Measurements from ENCODE around the gene NCK2. TPM values are rescaled to one million over a fixed set of nuclear protein-coding genes. Genes with fewer than 3 reads are reported as not detected.
"Not testable (repeated sequence)": the region's sequence is repeated elsewhere in the genome, so short reads cannot be mapped to it uniquely, and the experiment has no call there.

NCK2 gene
- total and polyA plus RNA-seq, 2 donors from 2014 or later = 22.8 to 52.9 TPM

DNA sequence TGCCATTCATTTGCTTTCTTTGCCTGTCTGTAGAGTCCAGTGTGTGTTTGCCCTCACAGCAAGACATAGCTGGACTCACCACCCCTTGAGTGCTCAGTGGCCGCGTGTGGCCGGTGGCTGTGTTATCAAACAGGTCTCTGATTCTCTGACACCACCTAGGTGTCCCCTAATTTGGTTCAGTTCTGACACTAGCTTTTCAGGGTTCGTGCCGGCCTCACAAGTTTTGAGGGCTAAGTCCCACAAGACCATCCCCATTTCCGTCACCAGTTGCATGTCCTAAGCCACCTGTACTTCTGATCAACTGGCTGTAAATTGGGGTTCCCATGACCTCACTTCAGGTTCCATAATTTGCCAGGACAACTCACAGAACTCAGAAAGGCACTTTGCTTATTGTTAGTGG, 23.5 kb downstream of the NCK2 start:
- no peak overlapping the region for H3K27ac ChIP-seq (ENCODE audit: low read depth in 2 of 2, low read length in 2 of 2)
- intact Hi-C loops (cut with DNase I) = no loop called here
- no peaks in the 10 kb centered on the region for H3K27me3 ChIP-seq (ENCODE audit: control insufficient read depth, insufficient read depth, low read length)
- peaks cover 6 to 20% (median 9%) of the 10 kb centered on the region in 3 donors for H3K4me1 ChIP-seq (ENCODE audit: control insufficient read depth in 2 of 3, insufficient read depth in 2 of 3, low read depth in 1 of 3, low read length in 3 of 3)
- H3K36me3 ChIP-seq (ENCODE audit: control insufficient read depth in 2 of 3, insufficient read depth in 3 of 3, low read length in 3 of 3) = no peaks in the 10 kb centered on the region
- TF ChIP-seq, protein P1, sequence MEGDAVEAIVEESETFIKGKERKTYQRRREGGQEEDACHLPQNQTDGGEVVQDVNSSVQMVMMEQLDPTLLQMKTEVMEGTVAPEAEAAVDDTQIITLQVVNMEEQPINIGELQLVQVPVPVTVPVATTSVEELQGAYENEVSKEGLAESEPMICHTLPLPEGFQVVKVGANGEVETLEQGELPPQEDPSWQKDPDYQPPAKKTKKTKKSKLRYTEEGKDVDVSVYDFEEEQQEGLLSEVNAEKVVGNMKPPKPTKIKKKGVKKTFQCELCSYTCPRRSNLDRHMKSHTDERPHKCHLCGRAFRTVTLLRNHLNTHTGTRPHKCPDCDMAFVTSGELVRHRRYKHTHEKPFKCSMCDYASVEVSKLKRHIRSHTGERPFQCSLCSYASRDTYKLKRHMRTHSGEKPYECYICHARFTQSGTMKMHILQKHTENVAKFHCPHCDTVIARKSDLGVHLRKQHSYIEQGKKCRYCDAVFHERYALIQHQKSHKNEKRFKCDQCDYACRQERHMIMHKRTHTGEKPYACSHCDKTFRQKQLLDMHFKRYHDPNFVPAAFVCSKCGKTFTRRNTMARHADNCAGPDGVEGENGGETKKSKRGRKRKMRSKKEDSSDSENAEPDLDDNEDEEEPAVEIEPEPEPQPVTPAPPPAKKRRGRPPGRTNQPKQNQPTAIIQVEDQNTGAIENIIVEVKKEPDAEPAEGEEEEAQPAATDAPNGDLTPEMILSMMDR (IDR thresholded peaks at IDR 0.05; ENCODE audit: borderline replicate concordance, extremely low read depth, insufficient read depth) = no peak
- no peaks in the 10 kb centered on the region for H3K9me3 ChIP-seq (ENCODE audit: control insufficient read depth in 2 of 3, insufficient read depth in 1 of 3, low read length in 3 of 3)
- H3K9ac ChIP-seq (ENCODE audit: low read length in 3 of 3) = no peak overlapping the region
- FAIRE-seq (no peak), DNase-seq (no peak)
- no peak overlapping the region for H3K4me3 ChIP-seq (ENCODE audit: low read length in 3 of 3)

DNA sequence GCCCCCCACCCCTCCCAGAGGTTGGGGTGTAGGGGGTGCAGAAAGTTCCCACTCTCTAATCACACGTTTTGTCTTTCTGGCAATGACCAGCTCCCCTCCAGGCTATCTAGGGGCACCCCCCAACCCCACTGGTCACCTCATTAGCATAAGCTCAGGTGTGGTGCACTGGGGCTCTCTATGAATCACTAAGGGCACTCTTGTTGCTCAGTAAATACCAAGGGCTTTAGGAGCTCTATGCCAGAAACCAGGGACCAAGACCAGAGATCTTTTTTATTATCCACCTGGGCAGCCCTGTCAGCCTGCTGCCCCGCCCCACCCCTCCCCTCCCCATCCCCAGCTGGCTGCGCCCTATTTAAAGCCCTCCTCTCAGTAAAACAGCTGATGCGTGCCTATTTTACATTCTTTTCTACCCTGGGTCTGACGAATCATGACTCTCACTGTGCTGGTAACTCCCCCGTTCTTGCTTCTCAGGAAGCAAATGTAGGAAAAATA, 24.3 kb downstream of the NCK2 start:
- intact Hi-C loops (cut with DNase I) = no loop called here
- no peaks in the 10 kb centered on the region for H3K27me3 ChIP-seq (ENCODE audit: control insufficient read depth, insufficient read depth, low read length)
- H3K4me1 ChIP-seq (ENCODE audit: control insufficient read depth in 2 of 3, insufficient read depth in 2 of 3, low read depth in 1 of 3, low read length in 3 of 3) = peaks cover 6 to 17% (median 7%) of the 10 kb centered on the region in 3 donors
- peak in 4 of 5 donors; percentile 55 to 80 (median 66) for DNase-seq
- H3K36me3 ChIP-seq (ENCODE audit: control insufficient read depth in 2 of 3, insufficient read depth in 3 of 3, low read length in 3 of 3) = no peaks in the 10 kb centered on the region
- TF ChIP-seq, protein P1 (IDR thresholded peaks at IDR 0.05; ENCODE audit: borderline replicate concordance, extremely low read depth, insufficient read depth) = no peak
- no peak overlapping the region for H3K4me3 ChIP-seq (ENCODE audit: low read length in 3 of 3)
- H3K9me3 ChIP-seq (ENCODE audit: control insufficient read depth in 2 of 3, insufficient read depth in 1 of 3, low read length in 3 of 3) = no peaks in the 10 kb centered on the region
- FAIRE-seq = no peak
- H3K9ac ChIP-seq (ENCODE audit: low read length in 3 of 3) = no peak overlapping the region
- H3K27ac ChIP-seq (ENCODE audit: low read depth in 2 of 2, low read length in 2 of 2) = peak overlapping the region; percentile 56 to 58

DNA sequence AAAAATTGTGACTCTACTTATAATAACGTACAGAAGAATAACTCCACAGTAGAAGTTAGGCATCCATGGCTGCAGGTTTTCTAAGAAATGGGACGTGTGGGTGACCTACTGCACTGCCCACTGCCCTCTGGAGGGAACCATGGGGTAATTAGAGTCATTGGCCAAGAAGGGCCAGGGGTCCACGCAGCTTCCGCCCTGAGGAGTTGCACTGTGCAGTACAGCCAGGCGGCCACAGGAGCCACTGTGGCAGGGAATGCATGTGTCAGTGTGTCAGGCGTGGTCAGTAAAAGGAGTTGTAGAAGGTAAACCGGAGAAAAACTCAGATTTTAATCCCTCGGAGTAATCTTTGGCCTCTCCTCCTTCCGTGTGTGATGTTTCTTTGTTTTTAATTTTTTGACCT, 24.8 kb downstream of the NCK2 start:
- FAIRE-seq (no peak), DNase-seq (peak in 1 of 5 donors; percentile 45)
- TF ChIP-seq, protein P1 (IDR thresholded peaks at IDR 0.05; ENCODE audit: borderline replicate concordance, extremely low read depth, insufficient read depth) = peak; percentile 30
- peak overlapping the region; percentile 56 to 58 for H3K27ac ChIP-seq (ENCODE audit: low read depth in 2 of 2, low read length in 2 of 2)
- H3K27me3 ChIP-seq (ENCODE audit: control insufficient read depth, insufficient read depth, low read length) = no peaks in the 10 kb centered on the region
- H3K4me1 ChIP-seq (ENCODE audit: control insufficient read depth in 2 of 3, insufficient read depth in 2 of 3, low read depth in 1 of 3, low read length in 3 of 3) = peaks cover 6 to 13% (median 7%) of the 10 kb centered on the region in 3 donors
- no peak overlapping the region for H3K4me3 ChIP-seq (ENCODE audit: low read length in 3 of 3)
- no peaks in the 10 kb centered on the region for H3K9me3 ChIP-seq (ENCODE audit: control insufficient read depth in 2 of 3, insufficient read depth in 1 of 3, low read length in 3 of 3)
- no peak overlapping the region for H3K9ac ChIP-seq (ENCODE audit: low read length in 3 of 3)
- intact Hi-C loops (cut with DNase I) = no loop called here
- no peaks in the 10 kb centered on the region for H3K36me3 ChIP-seq (ENCODE audit: control insufficient read depth in 2 of 3, insufficient read depth in 3 of 3, low read length in 3 of 3)

DNA sequence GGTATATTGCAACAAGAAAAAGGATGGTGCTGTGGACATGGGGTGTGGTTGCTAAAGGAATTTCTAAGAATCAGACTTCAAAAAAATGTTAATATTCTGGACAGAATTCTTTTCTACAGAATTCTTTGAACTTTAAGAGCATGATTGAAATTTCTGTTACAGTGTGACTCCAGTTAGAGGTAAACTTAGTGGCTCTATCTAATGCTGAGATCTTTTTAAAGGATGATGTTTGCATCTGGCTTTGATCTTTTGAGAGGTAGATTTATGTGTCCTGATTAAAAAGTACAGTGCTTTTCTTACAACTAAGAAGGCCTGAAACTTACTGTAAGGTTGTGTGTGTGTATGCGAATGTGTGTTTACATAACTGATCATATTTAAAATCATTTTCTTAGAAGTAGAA, 25.4 kb downstream of the NCK2 start:
- Histone ChIP-seq H3K36me3 (ENCODE audit: control insufficient read depth in 2 of 3, insufficient read depth in 3 of 3, low read length in 3 of 3) (no peaks in the 10 kb centered on the region), H3K27me3 (ENCODE audit: control insufficient read depth, insufficient read depth, low read length) (no peaks in the 10 kb centered on the region), H3K9ac (ENCODE audit: low read length in 3 of 3) (no peak overlapping the region), H3K27ac (ENCODE audit: low read depth in 2 of 2, low read length in 2 of 2) (no peak overlapping the region), H3K9me3 (ENCODE audit: control insufficient read depth in 2 of 3, insufficient read depth in 1 of 3, low read length in 3 of 3) (no peaks in the 10 kb centered on the region), H3K4me3 (ENCODE audit: low read length in 3 of 3) (no peak overlapping the region), H3K4me1 (ENCODE audit: control insufficient read depth in 2 of 3, insufficient read depth in 2 of 3, low read depth in 1 of 3, low read length in 3 of 3) (peaks cover 6 to 13% (median 7%) of the 10 kb centered on the region in 3 donors)
- intact Hi-C loops (cut with DNase I) = no loop called here
- no peak for FAIRE-seq
- TF ChIP-seq, protein P1 (IDR thresholded peaks at IDR 0.05; ENCODE audit: borderline replicate concordance, extremely low read depth, insufficient read depth) = no peak
- no peak for DNase-seq

DNA sequence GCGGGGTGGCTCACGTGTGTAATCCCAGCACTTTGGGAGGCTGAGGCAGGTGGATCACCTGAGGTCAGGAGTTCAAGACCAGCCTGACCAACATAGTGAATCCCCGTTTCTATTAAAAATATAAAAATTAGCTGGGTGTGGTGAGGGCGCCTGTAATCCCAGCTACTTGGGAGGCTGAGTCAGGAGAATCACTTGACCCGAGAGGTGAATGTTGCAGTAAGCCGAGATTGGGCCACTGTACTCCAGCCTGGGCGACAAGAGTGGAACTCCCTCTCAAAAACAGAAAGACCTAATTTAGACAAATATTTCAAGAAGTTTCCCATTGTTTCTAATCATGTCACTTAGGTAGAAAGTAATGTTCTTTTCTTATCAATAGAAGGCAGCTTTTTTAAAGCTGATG, 26.6 kb downstream of the NCK2 start:
- H3K36me3 ChIP-seq (ENCODE audit: control insufficient read depth in 2 of 3, insufficient read depth in 3 of 3, low read length in 3 of 3); H3K4me3 ChIP-seq (ENCODE audit: low read length in 3 of 3); DNase-seq; intact Hi-C loops (cut with DNase I); H3K9me3 ChIP-seq (ENCODE audit: control insufficient read depth in 2 of 3, insufficient read depth in 1 of 3, low read length in 3 of 3); FAIRE-seq; H3K27me3 ChIP-seq (ENCODE audit: control insufficient read depth, insufficient read depth, low read length); H3K9ac ChIP-seq (ENCODE audit: low read length in 3 of 3): not testable (repeated sequence)
- H3K27ac ChIP-seq (ENCODE audit: low read depth in 2 of 2, low read length in 2 of 2) = peak overlapping the region in 1 of 2 donors; percentile 42
- peaks cover 6 to 14% (median 7%) of the 10 kb centered on the region in 3 donors for H3K4me1 ChIP-seq (ENCODE audit: control insufficient read depth in 2 of 3, insufficient read depth in 2 of 3, low read depth in 1 of 3, low read length in 3 of 3)

Measured in kidney (tissue), 14 donors.